HCT116 (cell line): ENCODE data around the gene HES6. TPM values are rescaled to one million over a fixed set of nuclear protein-coding genes. Genes with fewer than 3 reads are reported as not detected.

ENCODE experiments used
- ATAC-seq: fragments of 200-7000 bp; cut with Tn5 transposase; 2 replicates; pipeline ENCODE4 v1.9.1; 2020; ENCODE audit warnings: mild to moderate bottlenecking, moderate library complexity
- BruUV-seq: library from RNA; stranded (reverse); fragments of 400-500 nt; replicated peaks from 2 replicates; lab custom pipeline; 2021; lab: Mats Ljungman, UMichigan
- CTCF ChIA-PET: fragments of 300-600 bp; sonication (Branson Sonifier 250); formaldehyde crosslinking; loops from one replicate; lab custom pipeline; 2021; ENCODE audit warnings: antibody characterized with exemption; lab: Charles Lee
- POLR2A ChIA-PET: fragments of 300-600, 350-600 bp; sonication (Branson Sonifier 250); formaldehyde crosslinking; loops from one replicate; lab custom pipeline; 2021; ENCODE audit warnings: antibody characterized with exemption; lab: Charles Lee
- RAD21 ChIA-PET, 2 experiments: fragments of 300-600 bp; sonication (Branson Sonifier 250); formaldehyde crosslinking; loops; one replicate each; lab custom pipeline; 2023; ENCODE audit warnings: low total read pairs in 2 of 2; ENCODE audit not compliant: uncharacterized antibody in 2 of 2, unreplicated experiment in 2 of 2, low non-redundant PET in 1 of 2; lab: Charles Lee
- DNase-seq: peaks from one replicate; pipeline ENCODE4 v3.0.0-alpha.2; 2010; ENCODE audit warnings: low read depth, low spot score
- H2AFZ ChIP-seq: fragments of 200-600 bp; shearing (Covaris generic), sonication (generic); 2 replicates; pipeline ENCODE4 v1.6.1; 2017; ENCODE audit warnings: low read depth, mixed run types, mixed read lengths, antibody characterized with exemption, low read length; ENCODE audit not compliant: poor library complexity, severe bottlenecking
- H3K27ac ChIP-seq: 2 replicates; pipeline ENCODE4 v1.5.1; 2012; ENCODE audit warnings: low read depth, low read length
- H3K27me3 ChIP-seq: fragments of 200-600 bp; sonication (generic); 2 replicates; pipeline ENCODE4 v1.6.1; 2016; ENCODE audit warnings: mixed run types, low read length, mixed read lengths; ENCODE audit not compliant: insufficient read depth
- H3K36me3 ChIP-seq, 2 experiments: fragments of 200-500 bp in 1 of 2; fragments of 200-600 bp in 1 of 2; sonication (Bioruptor generic) in 1 of 2; sonication (generic) in 1 of 2; 2 replicates each; pipeline versions ENCODE4 v1.5.1 to v1.6.1; 2014 to 2016; ENCODE audit warnings: low read length in 2 of 2, inconsistent platforms in 1 of 2, mixed read lengths in 1 of 2, mixed run types in 1 of 2; ENCODE audit not compliant: insufficient read depth in 2 of 2, control insufficient read depth in 1 of 2
- H3K4me1 ChIP-seq, 2 experiments: fragments of 200-600 bp in 1 of 2; sonication (generic) in 1 of 2; 2 replicates each; pipeline versions ENCODE4 v1.5.1 to v1.6.1; 2012 to 2017; ENCODE audit warnings: low read length in 2 of 2, inconsistent platforms in 1 of 2, mild to moderate bottlenecking in 1 of 2, mixed read lengths in 1 of 2, mixed run types in 1 of 2, moderate library complexity in 1 of 2; ENCODE audit not compliant: insufficient read depth in 2 of 2, control insufficient read depth in 1 of 2
- H3K4me2 ChIP-seq: fragments of 200-600 bp; sonication (generic); 2 replicates; pipeline ENCODE4 v1.6.1; 2017; ENCODE audit warnings: mixed run types, low read length, mixed read lengths
- H3K4me3 ChIP-seq, 2 experiments: fragments of 200-600 bp in 1 of 2; sonication (generic) in 1 of 2; replicated peaks in 1 of 2; 2 replicates each; pipeline ENCODE4 v1.5.1; 2011 to 2016; ENCODE audit warnings: low read length in 2 of 2, control low read depth in 1 of 2, low read depth in 1 of 2, mild to moderate bottlenecking in 1 of 2, mixed read lengths in 1 of 2, mixed run types in 1 of 2
- H3K79me2 ChIP-seq: fragments of 200-600 bp; sonication (generic); 2 replicates; pipeline ENCODE4 v1.6.1; 2017; ENCODE audit warnings: mild to moderate bottlenecking, mixed run types, low read length, moderate library complexity, mixed read lengths; ENCODE audit not compliant: insufficient read depth
- H3K9ac ChIP-seq: fragments of 200-600 bp; sonication (generic); 2 replicates; pipeline ENCODE4 v1.6.1; 2016; ENCODE audit warnings: low read length, mixed read lengths
- H3K9me2 ChIP-seq: fragments of 200-600 bp; sonication (generic), shearing (Covaris generic); 2 replicates; pipeline ENCODE4 v1.6.1; 2017; ENCODE audit warnings: mixed run types, mild to moderate bottlenecking, moderate library complexity; ENCODE audit not compliant: insufficient read depth
- H3K9me3 ChIP-seq, 2 experiments: fragments of 200-500 bp in 1 of 2; fragments of 200-600 bp in 1 of 2; sonication (Bioruptor generic) in 1 of 2; sonication (generic) in 1 of 2; 2 replicates each; pipeline ENCODE4 v1.6.1; 2014 to 2017; ENCODE audit warnings: low read length in 2 of 2, mixed read lengths in 2 of 2, inconsistent platforms in 1 of 2, low read depth in 1 of 2, mild to moderate bottlenecking in 1 of 2, mixed run types in 1 of 2, moderate library complexity in 1 of 2; ENCODE audit not compliant: control insufficient read depth in 1 of 2, insufficient read depth in 1 of 2
- H4K20me1 ChIP-seq: fragments of 200-600 bp; sonication (generic), shearing (Covaris generic); 2 replicates; pipeline ENCODE4 v1.6.1; 2017; ENCODE audit warnings: mixed run types, mild to moderate bottlenecking, moderate library complexity; ENCODE audit not compliant: insufficient read depth
- ELF1 ChIP-seq: IDR thresholded peaks from 2 replicates; pipeline ENCODE4 v1.6.1; 2012; ENCODE audit warnings: low read depth, borderline replicate concordance
- EZH2phosphoT487 ChIP-seq: fragments of 200-600 bp; IDR thresholded peaks from 2 replicates; pipeline ENCODE4 v1.6.1; 2018; ENCODE audit warnings: antibody characterized with exemption, borderline replicate concordance
- SP1 ChIP-seq: IDR thresholded peaks from 2 replicates; pipeline ENCODE4 v1.6.1; 2012; ENCODE audit warnings: low read depth
- TCF7L2 ChIP-seq: IDR thresholded peaks from 2 replicates; pipeline ENCODE4 v1.7.0; 2011; ENCODE audit warnings: borderline replicate concordance, inconsistent platforms; ENCODE audit not compliant: insufficient read depth, insufficient read length; ENCODE audit errors: extremely low read depth
- ZBTB33 ChIP-seq: IDR thresholded peaks from 2 replicates; pipeline ENCODE4 v1.6.1; 2011; ENCODE audit warnings: mild to moderate bottlenecking, low read length, moderate library complexity; ENCODE audit not compliant: insufficient replicate concordance; ENCODE audit errors: extremely low read depth
- intact Hi-C: fragments of 100-400 bp; cut with micrococcal nuclease; formaldehyde crosslinking; loops from 2 replicates; pipeline ENCODE4 v1.10.0; 2022
- total RNA-seq: library from RNA; stranded (reverse); gene quantifications from one replicate; pipeline ENCODE4 v1.2.1, GENCODE V29; 2021; ENCODE audit not compliant: unreplicated experiment

The HES6 gene
- total RNA-seq, 1 experiment from 2014 or later: 47.8 TPM

DNA sequence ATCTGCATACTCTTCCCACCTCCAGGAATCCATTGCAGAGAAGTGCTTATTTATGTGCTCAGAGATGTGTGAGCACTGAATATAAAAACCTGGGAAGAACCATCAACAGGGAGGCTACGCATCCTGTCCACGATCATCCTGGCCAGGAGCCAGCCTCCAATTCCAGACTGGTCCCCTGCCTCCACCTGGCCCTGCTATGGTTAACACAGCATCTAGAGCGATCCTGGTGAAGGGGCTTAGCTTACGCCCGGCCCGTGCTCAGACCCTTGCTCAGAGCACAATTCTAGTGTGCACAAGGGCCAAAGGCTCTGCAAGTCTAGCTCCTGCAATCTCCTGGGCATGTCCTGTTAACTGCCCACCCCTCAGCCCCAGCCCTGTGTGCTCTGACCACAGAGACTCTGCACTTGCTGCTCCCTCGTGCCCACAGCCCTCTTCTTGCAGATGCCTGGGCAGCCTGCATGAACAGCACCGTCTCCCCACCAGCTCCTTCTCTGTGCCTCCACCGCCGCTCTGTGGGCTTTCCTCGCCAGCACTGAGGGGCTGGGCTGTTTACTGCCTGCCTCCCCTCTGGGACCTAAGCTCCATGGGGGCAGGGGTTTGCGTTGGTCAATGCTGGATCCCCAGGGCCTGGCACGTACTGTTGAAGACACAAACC, 42.1 kb upstream of the HES6 start:
- no peaks in the 10 kb centered on the region for H3K36me3 ChIP-seq
- TF ChIP-seq TCF7L2: no peak
- no peak for TF ChIP-seq SP1
- TF ChIP-seq ZBTB33: no peak
- no peak for TF ChIP-seq EZH2phosphoT487
- no peak for TF ChIP-seq ELF1
- H3K9ac ChIP-seq: no peak overlapping the region
- H3K4me2 ChIP-seq: no peak overlapping the region
- no peak overlapping the region for H3K27ac ChIP-seq
- BruUV-seq: no TSS peak
- H3K4me3 ChIP-seq: no peak overlapping the region
- RAD21 ChIA-PET: no interaction called here
- peaks cover 0 to 10% of the 10 kb centered on the region in 2 experiments; a peak in 2 of 4 replicates for H3K4me1 ChIP-seq
- POLR2A ChIA-PET: no interaction called here
- H3K9me2 ChIP-seq: no peaks in the 10 kb centered on the region
- H3K9me3 ChIP-seq: no peaks in the 10 kb centered on the region
- H3K79me2 ChIP-seq: peaks cover 55% of the 10 kb centered on the region
- DNase-seq (no peak), ATAC-seq (no peak)
- no peaks in the 10 kb centered on the region for H3K27me3 ChIP-seq
- CTCF ChIA-PET: no interaction called here
- intact Hi-C loops: no loop called here
- 0 out of 2 replicates have a peak, but pooled peaks cover 4% of the 10 kb centered on the region for H4K20me1 ChIP-seq
- H2AFZ ChIP-seq: no peak overlapping the region
